ENCODE results near the gene SHISA9.

The SHISA9 gene

GRCh38 chr16:13171313-13171712 lies 269.9 kb downstream of the SHISA9 start:
- H3K27ac ChIP-seq (replicated peaks), result no peak overlapping the region
- no peaks in the 10 kb centered on the region for H3K27me3 ChIP-seq (ENCODE audit: insufficient read depth, poor library complexity, severe bottlenecking)
- TF ChIP-seq GABPA (IDR thresholded peaks at IDR 0.05; ENCODE audit: low read depth) (no peak), SPI1 (IDR thresholded peaks at IDR 0.05; ENCODE audit: borderline replicate concordance, low read depth) (no peak), REST (IDR thresholded peaks at IDR 0.05; ENCODE audit: insufficient replicate concordance, low read depth) (no peak), POLR2AphosphoS5 (IDR thresholded peaks at IDR 0.05; ENCODE audit: low read depth) (no peak), CTCF (IDR thresholded peaks at IDR 0.05; ENCODE audit: insufficient read depth, low read length) (no peak)
- no peak overlapping the region for H3K4me3 ChIP-seq (replicated peaks; ENCODE audit: insufficient read depth, low read length)
- DNase-seq (ENCODE audit: low read depth in 1 of 2, low spot score in 1 of 2), result no peak

GRCh38 chr16:13176711-13177110 lies 275.3 kb downstream of the SHISA9 start:
- no peak overlapping the region for H3K4me3 ChIP-seq (replicated peaks; ENCODE audit: insufficient read depth, low read length)
- no peak overlapping the region for H3K27ac ChIP-seq (replicated peaks)
- TF ChIP-seq SPI1 (IDR thresholded peaks at IDR 0.05; ENCODE audit: borderline replicate concordance, low read depth) (no peak), REST (IDR thresholded peaks at IDR 0.05; ENCODE audit: insufficient replicate concordance, low read depth) (no peak), POLR2AphosphoS5 (IDR thresholded peaks at IDR 0.05; ENCODE audit: low read depth) (no peak), CTCF (IDR thresholded peaks at IDR 0.05; ENCODE audit: insufficient read depth, low read length) (no peak), GABPA (IDR thresholded peaks at IDR 0.05; ENCODE audit: low read depth) (no peak)

GRCh38 chr16:13178318-13178717 lies 276.9 kb downstream of the SHISA9 start:
- Histone ChIP-seq H3K4me3 (replicated peaks; ENCODE audit: insufficient read depth, low read length) (no peak overlapping the region), H3K27ac (replicated peaks) (no peak overlapping the region), H3K27me3 (ENCODE audit: insufficient read depth, poor library complexity, severe bottlenecking) (no peaks in the 10 kb centered on the region)
- no peak for TF ChIP-seq POLR2AphosphoS5 (IDR thresholded peaks at IDR 0.05; ENCODE audit: low read depth)
- no peak for TF ChIP-seq CTCF (IDR thresholded peaks at IDR 0.05; ENCODE audit: insufficient read depth, low read length)
- TF ChIP-seq SPI1 (IDR thresholded peaks at IDR 0.05; ENCODE audit: borderline replicate concordance, low read depth), result no peak
- no peak for TF ChIP-seq REST (IDR thresholded peaks at IDR 0.05; ENCODE audit: insufficient replicate concordance, low read depth)
- no peak for TF ChIP-seq GABPA (IDR thresholded peaks at IDR 0.05; ENCODE audit: low read depth)
- DNase-seq (ENCODE audit: low read depth in 1 of 2, low spot score in 1 of 2), result no peak

More at GRCh38 chr16:13176711-13177110, 275.3 kb downstream of the SHISA9 start:
- H3K27me3 ChIP-seq (ENCODE audit: insufficient read depth, poor library complexity, severe bottlenecking), result no peaks in the 10 kb centered on the region
- no peak for DNase-seq (ENCODE audit: low read depth in 1 of 2, low spot score in 1 of 2)

Data from HL-60 (cell line).